NCI-H1048 (cell line): Measurements from ENCODE around the gene HLTF.
"Not testable (repeated sequence)": the region's sequence is repeated elsewhere in the genome, so short reads cannot be mapped to it uniquely, and the experiment has no call there.

Experiments
- DNase-seq: peaks from one replicate; lab custom pipeline; 2025; lab: John Stamatoyannopoulos, UW

Gene HLTF

DNA sequence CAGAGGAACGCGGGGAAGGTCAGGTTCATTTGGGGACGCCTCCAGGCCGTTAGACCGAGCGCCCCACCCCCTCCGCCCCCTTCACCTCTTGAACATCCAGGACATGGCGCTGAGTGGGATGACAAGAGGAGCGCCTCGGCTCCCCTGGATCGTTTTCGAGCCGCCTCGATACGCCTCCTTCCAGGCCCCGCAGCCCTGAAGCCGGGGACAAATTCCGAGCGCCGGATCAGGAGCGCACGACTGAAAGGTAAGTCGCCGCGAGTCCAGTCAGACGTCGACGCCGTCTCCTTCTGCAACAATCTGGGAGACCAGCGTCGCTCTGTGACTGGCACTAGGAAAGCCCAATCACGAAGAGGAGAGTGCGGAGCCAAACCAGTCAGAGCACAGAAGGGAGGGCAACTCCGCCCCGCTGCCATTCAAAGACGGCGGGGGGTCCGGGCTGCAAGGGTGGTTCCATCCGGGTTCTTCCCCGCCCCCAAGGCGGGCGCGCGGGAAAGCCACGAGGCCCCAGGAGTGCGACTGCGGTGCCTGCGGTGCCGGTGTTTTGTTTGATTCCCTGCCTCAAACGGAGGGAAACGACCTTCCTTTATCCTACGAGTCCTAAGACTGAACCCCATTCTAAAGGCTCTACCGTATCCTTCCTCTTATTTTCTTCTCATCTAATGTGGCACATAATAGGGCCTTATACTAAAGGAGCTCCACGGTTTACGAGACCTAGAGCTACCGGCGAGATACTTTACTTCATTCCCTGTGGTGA lies at the start of gene HLTF:
Gene HLTF (minus strand): TSS at position 302 of the 757 bp plus-strand sequence. CDS start 197 bp downstream, at position 105.
- no peak for DNase-seq

DNA sequence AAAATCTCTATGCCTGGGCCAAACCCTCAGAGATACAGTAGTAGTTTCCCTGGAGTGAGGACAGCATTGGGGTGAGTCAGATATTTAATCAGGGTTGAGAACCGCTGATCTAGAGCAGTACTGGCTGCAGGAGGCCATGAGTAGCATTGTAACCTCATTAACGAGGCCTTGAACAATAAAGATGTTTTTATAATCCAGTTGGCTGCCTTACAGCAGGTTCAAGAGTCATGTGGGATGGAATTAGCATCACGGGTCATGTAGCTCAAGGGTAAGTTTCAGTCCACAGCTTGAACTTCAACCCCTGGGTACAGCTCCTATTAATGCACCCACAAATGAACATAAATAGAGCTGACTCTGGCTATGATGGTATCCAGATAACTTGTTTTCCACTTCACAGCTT lies 48.2 kb upstream of the HLTF start:
- DNase-seq: no peak

DNA sequence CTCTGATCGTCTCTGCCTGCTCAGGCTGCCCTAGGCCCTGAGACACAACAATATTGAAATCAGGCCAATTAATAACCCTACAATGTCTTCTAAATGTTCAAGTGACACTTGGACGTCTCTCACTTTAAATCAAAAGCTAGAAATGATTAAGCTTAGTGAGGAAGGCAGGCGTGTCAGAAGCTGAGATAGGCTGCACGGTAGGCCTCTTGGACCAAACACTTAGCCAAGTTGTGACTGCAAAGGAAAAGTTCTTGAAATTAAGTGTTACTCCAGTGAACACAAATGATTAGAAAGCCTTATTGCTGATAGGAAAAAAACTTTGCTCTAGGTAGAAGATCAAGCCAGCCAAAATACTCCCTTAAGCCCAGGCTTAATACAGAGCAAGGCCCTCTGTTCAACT lies 45.3 kb upstream of the HLTF start:
- no peak for DNase-seq

- peak; percentile 79 for DNase-seq
These were observed 43.2 kb upstream of the HLTF start, which contains the start of gene HPS3 for GRCh38 chr3:149129326-149130205. Gene HPS3 (plus strand): TSS chr3:149129638. CDS start chr3:149129724, 86 bp downstream.

GRCh38 chr3:149128821-149129220 lies 42.5 kb upstream of the HLTF start:
- DNase-seq: no peak

GRCh38 chr3:149122721-149123578 lies 36.6 kb upstream of the HLTF start:
- DNase-seq: no peak

DNA sequence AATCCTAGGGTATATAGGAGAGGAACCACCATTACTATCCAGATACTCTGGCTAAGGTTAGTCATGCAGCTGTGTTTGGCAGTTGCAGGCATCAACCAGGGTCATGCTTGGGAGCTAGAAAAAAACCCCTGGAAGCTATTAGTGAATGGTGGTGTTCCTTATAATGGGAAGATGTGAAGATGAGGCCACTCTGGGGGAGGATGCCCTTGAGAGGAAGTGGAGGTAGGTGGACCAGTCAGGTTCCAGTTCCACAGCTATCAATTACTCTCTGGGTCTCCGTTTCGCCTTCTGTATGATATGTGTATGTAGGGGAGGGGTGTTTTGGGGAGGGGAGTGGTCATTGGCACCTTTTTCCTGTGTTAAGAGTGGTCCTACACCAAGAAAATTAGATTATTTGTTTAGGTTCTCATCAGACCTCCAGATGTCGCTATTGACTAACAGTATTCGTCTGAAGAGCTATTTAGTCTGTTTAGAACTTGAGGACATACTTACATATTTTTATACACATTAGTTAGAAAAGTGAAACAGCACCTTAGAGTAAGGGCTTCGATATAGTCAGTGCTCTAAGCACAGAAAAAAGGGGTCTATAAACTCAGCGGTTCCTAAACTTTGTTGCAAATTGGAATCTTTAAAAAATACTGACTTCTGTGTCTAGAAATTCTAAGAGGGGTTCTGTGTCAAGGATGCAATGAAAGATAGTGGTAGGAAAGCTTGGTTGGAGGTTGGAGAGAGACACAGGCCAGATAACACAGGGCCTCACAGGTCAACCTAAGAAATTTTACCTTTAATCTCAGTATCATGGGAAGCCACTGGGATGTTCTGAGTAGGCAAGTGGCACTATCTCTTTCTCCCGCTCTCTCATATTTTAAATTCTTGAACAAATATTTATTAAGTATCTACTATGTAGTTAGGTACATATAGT lies 34.0 kb upstream of the HLTF start:
- no peak for DNase-seq

DNA sequence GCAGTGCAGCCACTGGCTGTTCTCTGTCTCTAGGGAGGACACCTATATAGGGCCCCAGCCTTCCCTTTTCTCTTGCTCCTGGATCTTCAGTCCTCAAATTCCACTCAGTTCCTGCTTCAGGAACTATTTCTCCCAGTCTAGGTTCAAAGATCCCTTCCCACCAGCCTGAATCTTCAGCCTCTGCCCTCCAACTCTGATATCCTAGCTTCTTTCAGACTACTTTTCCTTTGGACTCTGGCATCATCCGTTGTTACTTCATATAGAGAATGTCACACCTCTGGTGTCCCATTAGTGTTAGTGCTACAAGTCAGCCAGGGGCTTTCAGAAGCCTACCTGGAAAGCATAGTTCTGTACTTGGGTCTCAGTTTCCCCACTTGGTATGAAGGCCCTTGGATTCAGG lies 33.1 kb upstream of the HLTF start:
- DNase-seq: no peak

DNA sequence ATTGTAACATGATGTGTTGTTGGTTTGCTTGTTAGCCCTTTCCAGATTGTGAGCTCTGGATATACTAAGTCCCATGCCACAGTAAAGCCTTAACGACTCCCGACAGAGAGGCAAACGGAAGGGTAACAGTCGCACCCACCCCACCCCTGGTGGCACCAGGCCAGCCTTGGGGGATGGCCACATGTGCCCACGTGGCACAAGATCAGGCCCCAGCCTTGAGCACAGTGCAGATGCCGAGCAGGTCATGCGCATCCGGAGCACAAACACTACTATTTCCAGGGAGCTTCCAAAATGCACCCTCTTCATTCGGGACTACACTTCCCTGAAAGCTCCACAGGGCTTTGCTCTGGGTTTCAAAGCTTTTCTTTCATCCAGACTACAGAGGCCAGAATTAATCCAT lies 32.4 kb upstream of the HLTF start:
- DNase-seq: no peak

DNA sequence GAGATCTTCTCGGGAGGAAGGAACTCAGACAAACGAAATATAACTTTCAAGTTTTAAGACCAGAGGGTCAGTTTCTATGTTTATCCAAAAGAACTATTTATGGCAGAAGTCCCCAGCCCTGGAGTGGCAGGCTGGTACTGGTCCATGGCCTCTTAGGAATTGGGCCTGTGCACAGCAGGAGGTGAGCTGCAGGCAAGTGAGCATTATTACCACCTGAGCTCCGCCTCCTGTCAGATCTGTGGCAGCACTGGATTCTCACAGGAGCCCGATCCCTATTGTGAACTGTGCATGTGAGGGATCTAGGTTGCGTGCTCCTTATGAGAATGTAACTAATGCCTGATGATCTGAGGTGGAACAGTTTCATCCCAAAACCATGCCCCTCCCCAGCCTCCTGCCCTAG lies 28.8 kb upstream of the HLTF start:
- DNase-seq: no peak

GRCh38 chr3:149114458-149114857 lies 28.1 kb upstream of the HLTF start:
- DNase-seq: no peak

GRCh38 chr3:149104484-149104883 lies 18.2 kb upstream of the HLTF start:
- no peak for DNase-seq

- DNase-seq: no peak
These were observed 15.3 kb upstream of the HLTF start for GRCh38 chr3:149101641-149102040.

GRCh38 chr3:149101154-149101553 lies 14.8 kb upstream of the HLTF start:
- DNase-seq: no peak

DNA sequence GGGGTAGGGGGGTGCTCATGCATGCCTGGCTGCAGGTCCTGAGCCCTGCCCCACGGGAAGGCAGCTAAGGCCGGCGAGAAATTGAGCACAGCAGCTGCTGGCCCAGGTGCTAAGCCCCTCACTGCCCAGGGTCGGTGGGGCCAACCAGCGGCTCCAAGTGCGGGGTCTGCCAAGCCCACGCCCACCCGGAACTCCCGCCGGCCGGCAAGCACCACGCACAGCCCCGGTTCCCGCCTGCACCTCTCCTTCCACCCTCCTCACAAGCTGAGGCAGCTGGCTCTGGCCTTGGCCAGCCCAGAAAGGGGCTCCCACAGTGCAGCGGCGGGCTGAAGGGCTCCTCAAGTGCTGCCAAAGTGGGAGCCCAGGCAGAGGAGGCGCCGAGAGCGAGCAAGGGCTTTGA lies 11.7 kb upstream of the HLTF start:
- DNase-seq: not testable (repeated sequence)

DNA sequence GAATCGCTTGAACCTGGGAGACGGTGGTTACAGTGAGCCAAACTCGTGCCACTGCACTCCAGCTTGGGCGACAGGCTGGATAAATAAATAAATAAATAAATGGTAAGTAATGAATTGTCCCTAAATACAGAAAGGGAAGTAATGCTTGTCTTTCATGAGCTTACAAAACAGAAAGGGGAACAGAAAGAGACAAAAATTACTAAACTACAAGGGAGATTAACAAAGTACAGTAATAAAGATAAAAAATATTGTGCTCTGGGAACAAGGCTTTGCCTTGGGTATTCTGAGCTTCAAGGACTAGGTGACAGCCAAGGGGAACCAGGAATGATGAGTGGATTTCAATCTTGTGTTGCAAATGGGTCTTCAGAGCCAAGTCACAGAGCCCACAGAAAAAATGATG lies 9.2 kb upstream of the HLTF start:
- DNase-seq: no peak

- DNase-seq: no peak
These were observed 5.7 kb upstream of the HLTF start for GRCh38 chr3:149091983-149092382.

DNA sequence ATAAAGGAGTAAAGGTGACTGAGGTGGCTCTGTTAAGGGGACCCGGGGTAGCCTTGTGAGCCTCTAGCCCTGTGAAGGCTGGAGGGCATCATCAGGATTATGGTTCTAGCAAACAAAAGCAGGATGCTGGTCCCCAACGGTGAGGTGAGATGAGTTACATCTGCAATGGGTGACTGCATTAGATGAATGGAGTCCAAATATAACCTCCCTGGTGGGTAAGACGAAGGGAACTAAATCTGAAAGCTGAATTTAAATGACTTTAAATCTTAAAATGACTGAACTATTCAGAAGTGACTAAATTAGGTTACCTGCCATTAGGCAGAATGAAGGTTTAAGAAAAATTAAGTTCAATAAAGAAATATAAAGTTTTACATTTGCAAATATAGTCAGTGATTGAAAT lies 4.6 kb upstream of the HLTF start:
- DNase-seq: no peak

DNA sequence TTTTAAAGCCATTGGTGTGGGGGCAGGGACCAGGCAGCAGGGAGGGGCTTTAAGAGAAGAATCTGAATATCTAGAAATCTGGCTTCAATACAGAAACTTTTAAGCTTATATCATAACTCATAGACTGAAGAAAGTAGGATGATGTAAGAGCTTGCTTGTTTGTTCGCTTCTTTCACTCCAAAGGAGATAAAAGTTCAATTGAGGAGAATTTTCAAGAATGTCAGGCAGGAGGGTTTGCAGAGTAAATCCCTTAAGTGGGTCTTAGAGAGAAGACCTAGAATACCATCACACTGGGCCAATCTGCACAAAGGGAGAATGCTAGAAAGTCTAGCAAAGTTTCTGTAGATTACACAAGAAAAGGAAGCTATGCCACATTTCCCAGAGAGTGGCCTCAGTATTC lies 4.1 kb upstream of the HLTF start:
- no peak for DNase-seq

- no peak for DNase-seq
These were observed 3.1 kb upstream of the HLTF start for GRCh38 chr3:149089395-149089794.

DNA sequence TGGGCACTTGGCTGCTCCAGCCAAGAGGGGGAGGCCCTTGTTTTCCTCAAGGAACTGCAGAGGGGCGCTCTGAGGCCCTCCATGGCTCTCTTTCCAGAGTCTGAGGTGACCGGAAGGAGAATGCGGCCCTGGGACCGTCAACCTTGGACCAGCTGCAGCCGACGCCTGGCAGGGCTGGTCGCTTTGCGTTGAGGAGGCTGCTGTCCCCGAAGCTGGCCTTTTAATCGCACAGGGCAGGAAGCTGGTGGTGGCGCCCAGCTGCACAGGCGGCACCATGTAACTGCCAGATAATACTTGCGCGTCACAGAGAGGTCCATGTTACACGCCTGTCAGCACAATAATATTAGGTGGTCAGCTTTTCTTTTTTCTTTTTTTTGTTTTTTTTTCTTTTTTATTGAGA lies 875 bp upstream of the HLTF start:
- DNase-seq: no peak
